GM18507 (cell line): ENCODE data around the gene PNMA6F.
A peak's percentile ranks its signal among the peaks of the same experiment; 100 is the strongest.

Experiments
- DNase-seq: peaks from one replicate; pipeline ENCODE4 v3.0.0; 2011; ENCODE audit warnings: low read depth; ENCODE audit not compliant: insufficient read length; ENCODE audit errors: extremely low spot score
- FAIRE-seq: peaks from 2 replicates; lab custom pipeline; 2011; peaks lifted over from hg19 to GRCh38; lab: Jason Lieb, UNC

Gene PNMA6F

DNA sequence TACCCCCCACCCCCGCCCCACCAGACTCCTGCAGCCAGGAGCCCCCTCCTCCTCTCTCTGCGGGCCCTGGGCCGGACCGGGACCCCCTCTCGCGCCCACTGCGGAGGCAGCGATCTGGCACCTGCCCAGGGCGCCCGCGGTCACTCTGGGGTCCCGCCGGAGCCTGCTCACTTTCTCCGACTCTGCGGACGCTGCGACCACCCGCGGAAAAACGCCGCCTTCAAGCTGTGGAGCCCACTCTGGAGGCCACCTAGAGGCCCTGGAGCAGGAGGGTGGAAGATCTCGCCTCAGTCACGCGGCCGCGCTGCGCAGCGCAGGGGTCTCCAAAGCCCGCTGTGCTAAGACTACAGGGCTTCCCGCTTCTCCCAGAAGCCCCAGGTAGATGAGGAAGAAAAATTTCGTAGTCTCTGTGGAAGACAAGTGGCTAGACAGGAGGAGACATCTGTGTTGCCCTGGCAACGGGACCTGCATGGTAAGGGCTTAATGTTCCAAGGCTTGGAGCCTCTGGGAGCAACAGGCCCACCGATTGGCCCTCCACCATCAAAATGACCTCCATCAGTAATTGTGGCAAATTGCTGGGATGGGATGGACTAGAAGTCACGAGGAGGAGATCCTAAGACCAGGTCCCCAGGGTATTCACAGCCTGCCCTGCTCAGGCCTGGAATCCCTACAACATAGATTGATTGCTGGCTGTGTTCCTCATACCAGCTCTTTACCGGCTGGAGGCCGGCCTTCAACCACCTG lies at the start of gene PNMA6F:
Gene PNMA6F, minus strand, starts transcription at position 387 of the 744 bp plus-strand sequence. CDS start 1,093 bp downstream, outside the sequence.
- no peak for DNase-seq
- FAIRE-seq = no peak

DNA sequence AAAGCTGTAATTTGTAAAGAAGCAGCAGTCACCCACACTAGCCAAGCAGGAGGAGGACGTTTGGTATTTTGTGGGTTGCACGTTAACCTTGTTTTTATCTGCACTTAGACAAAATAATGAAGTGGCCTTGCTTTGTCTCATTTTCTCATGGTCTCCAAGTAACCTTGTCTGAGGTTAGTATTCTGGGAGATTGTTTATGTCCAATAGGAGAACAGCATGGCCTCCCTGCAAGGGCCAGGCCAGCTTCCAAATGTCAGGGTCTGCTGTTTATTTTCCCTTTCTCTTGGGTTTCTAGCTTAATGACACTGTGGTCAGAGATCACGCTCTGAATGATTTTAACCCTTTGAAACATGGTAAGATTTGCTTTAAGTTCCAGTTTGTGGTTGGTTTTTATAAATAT lies 49.7 kb upstream of the PNMA6F start:
- DNase-seq (no peak), FAIRE-seq (peak; percentile 66)

DNA sequence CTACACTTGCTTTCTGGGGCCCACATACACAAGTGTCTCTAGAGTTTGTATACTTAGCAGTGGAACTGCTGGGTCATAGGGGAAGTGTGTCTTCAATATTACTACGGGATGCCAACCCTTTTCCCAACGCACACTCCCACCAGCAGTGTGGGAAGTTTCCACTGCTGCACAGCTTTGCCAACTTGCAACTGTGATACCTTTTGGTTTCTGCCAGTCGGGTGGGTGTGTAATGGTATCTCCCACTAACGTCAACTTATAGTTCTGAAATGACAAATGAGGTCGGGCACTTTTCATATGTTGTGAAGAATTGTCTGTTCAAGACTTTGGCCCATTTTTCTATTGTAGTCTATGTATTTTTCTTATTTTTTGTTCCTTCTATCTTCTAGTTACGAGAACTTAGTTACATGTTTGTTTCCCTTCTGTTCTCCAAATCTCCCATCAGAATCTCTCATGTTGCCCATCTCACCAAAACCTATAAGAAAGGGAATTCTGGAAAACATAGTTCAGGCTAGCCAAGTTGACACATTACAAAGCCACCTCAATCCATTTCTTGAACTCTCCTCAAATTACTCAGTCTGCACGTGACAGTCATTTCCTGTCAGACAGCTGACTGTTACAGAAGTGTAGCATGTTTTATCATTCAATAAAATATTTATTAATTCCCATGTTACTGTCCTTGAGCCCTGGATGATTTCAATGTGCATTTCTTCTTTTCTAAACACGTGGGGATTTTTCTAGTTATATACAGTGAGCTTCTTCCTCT lies 48.9 kb upstream of the PNMA6F start:
- FAIRE-seq = peak; percentile 54

DNA sequence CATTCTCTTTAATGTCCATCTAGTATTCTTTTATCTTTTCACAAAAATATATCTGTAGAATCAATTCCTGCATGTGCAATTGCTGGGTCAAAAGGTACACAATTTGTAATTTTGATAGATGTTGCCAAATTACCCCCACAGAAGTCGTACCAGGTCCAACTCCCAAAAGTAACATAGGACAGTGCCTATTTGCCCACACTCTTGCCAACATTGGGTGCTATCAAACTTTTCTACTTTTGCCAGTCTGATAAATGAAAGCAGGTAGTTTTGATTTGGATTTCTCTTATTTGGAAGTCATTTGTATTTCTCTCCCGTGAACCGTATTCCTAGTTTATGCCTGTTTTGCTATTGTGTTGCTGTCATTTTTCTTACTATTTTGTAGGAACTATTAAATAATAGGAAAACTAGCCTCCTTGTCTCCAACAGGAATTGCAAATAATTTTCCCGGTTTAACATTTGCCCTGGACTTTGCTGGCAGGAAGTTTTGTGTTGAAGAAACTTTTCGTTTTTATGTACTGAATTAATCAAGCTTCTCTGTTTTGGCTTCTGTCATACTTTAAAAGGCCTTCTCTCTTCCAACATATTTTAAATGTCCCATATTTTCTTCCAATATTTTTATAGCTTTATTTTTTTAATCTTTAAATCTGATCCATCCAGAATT lies 45.4 kb upstream of the PNMA6F start:
- DNase-seq = no peak
- no peak for FAIRE-seq

More for the DNA sequence above, 48.9 kb upstream of the PNMA6F start:
- no peak for DNase-seq

DNA sequence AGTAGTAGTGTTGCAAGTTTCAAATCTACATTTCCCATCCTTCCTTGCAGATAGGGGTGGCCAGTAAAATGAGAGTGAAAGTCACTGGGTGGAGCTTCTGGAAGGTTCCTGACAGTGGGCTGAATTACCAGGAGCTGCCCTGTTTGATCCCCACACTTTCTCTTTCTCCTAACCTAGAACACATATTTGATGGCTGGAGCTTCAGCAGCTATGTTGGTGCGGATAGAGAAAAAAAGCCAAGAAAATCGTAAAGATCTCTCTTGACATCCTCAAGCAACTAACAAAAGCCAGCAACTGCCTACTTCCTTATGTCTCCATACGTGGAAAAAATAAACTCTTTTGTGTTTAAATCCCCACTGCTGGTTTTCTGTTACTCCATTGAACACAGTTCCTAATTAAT lies 44.6 kb upstream of the PNMA6F start:
- no peak for FAIRE-seq

DNA sequence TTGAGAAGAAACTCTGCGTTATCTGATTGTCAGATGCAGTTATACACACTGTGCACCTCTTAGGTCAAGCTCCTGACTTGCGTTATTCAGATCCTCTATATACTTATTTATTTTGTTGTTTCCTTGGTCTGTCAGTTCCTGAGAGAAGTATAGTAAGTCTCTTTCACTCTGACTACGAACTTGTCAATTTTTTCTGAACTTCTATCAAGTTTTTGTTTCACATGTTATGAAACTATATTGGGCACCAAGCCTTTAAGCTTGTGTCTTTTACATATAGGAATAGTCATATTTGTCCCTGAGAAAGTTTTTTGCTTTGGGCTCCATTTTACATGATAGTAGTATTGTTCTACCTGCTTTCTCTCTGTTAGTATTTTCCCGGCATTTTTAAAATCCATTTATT lies 44.1 kb upstream of the PNMA6F start:
- DNase-seq = no peak
- FAIRE-seq = peak; percentile 59

More for the DNA sequence above, 44.6 kb upstream of the PNMA6F start:
- DNase-seq = no peak

DNA sequence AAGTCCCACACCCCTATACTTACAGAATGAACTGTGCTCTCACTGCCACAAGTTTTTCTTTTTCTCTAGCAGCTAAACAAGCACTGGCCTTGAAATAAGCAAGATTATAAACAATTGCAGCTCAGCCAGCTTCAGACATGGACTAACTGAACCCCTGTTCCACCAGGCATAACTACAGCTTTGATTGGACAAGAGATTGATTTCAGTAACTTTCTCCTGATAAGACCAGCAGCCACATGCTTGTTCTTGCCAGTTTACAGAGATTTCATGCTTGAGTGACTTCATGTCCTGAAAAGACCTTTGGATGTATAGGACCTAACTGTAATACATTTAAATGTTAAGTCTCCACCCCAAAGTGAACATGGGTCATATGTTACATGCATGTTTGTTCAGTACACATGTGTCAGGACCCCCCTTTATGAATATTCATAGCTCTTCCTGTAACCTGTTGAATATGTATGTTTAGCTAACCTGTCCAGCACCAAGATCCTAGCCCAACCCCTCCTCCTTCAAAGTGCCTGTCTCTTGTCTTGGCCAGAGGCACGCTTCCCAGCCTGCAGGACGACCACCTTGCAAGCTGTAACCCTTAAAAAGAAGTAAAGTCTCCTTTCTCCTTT lies 40.3 kb upstream of the PNMA6F start:
- no peak for FAIRE-seq
- no peak for DNase-seq

- no peak for FAIRE-seq
Observed at GRCh38 chrX:153357877-153358276, 36.3 kb upstream of the PNMA6F start.

DNA sequence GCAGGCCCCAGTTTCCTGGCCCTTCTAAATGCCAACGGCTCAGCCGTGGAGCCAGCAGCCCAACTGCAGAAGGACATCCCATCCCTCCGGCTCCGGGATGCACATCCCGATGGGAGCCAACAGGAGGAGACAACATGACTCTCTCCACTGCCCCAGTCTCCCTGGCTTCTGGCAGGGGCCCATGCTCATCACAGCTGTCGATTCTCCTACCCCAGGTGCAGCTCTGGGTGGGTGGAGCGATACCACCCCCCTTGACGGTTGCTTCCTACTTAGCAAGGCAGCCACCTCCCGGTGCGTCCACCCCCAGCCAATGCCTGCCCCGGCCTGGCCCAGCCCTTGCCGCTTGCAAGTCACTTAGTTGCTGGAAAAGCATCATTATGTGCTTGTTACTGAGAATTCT lies 31.8 kb upstream of the PNMA6F start:
- DNase-seq (no peak), FAIRE-seq (no peak)

More at GRCh38 chrX:153357877-153358276, 36.3 kb upstream of the PNMA6F start:
- no peak for DNase-seq

DNA sequence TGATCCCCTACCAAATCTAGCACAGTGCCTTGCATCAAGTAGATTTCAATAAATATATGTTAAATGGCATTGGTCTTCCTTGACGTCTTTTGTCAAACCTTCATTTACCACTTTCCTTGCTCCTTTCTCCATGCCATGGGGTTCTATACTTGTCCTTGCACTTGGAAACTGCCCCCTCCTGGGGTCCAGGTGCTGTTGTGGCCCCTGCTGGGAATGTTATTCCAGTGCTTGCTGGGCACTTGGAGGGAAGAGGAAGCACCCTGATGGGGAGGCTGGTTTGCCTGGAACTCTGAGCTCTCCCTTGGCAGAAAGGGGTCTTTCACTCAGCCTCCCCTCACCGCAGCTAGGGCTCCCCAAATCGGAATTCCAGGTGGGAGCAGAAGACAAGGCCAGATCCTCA lies 31.3 kb upstream of the PNMA6F start:
- FAIRE-seq (no peak), DNase-seq (no peak)

- no peak for DNase-seq
- FAIRE-seq = no peak
Observed at GRCh38 chrX:153351981-153352380, 30.4 kb upstream of the PNMA6F start.

DNA sequence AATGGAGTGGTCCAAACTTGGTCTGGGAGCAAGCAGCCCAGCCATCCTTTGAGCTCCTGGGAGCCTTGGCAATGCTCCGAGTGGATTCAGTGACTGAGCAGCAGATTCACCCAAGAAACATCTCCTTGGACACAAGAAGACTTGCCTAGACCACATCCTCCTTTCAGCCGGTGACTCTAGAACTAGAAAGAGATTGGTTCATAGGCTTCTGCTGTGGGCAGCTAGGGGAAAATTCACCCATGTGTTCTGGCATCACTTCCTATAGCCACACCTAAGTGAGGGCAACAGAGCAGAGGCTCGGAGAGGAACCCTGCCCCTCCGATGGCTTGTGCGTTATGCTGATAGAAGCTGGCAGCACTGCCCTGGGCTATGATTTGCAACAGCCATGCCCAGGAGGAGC lies 28.4 kb upstream of the PNMA6F start:
- DNase-seq = no peak
- no peak for FAIRE-seq

DNA sequence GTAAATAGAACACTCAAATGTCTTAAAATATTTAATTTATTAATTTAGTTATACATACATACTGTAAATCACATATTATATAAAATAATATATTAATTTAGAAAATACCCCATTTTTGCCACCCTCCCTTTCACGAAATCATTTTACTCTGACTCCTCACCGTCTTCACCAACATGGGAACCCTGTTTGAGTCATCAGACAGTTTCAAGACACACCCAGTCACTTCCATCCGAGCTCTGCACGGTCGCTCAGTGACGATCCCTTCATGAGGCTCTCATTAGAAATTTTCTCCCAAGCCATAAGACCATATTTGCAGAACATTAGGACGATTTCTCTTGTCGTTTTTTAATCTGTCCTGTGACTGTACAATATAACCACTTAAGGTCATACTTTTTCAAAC lies 26.9 kb upstream of the PNMA6F start:
- FAIRE-seq (no peak), DNase-seq (no peak)

GRCh38 chrX:153347530-153347929 lies 26.0 kb upstream of the PNMA6F start:
- no peak for DNase-seq
- no peak for FAIRE-seq

DNA sequence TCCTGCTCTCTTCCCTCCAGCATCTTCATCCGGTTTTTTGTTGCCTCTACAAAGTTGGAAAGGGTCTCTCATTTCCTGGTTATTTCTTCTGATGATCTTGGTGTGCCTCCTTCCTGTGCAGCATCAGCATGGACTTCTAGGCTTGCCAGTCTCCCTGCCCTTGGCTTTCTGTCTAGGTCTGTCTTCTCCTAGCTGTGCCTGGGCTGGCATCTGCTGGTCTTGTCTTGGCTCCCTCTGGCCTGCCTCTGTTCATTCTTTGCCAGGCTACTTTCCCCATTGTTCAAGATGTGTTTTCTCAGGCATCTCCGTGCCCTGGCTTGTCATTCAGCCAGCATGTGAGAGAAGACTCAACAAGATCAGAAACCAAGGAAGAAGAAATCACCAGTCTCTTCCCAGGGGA lies 22.1 kb upstream of the PNMA6F start:
- no peak for FAIRE-seq
- DNase-seq = no peak

DNA sequence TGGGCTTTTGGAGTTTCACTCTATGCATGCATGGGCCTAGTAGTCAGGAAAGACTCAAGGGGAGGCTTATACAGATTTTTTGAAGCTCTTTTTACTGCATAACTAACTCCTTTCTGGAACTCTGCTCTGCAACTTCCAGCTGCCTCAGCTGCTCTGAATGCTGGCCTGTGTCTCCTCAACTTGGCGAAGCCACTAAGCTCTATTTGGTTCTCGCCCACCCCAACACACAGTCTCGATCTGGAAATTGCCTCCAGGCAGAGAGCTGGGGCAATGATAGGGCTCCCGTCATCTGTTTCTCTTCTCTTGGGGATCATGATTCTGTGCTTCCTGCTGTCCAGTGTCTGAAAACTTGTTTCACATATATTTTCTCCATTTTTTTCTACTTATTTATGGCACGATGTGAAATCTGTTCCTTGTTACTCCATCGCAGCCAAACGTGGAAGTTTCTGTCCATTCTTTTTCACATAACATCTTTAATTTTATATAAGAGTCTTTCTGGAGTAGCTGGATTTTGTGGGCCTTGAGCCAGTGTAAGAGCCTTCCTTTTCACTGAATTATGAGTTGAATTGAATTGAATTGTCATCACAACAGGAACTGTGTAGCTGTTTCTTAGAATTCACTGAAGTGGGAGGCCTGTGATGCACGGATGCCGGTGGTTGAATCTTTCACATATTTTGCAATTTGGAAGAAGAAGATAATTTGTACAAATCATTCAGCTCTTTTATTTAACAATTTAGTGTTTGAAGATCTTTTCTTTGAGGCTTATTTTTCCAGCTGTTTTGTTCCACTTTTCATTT lies 21.4 kb upstream of the PNMA6F start:
- no peak for FAIRE-seq
- DNase-seq = no peak

- DNase-seq = no peak
- FAIRE-seq = no peak
Observed at GRCh38 chrX:153340111-153340510, 18.5 kb upstream of the PNMA6F start.

- DNase-seq (no peak), FAIRE-seq (no peak)
Observed at GRCh38 chrX:153339662-153340061, 18.1 kb upstream of the PNMA6F start.

- DNase-seq = no peak
- FAIRE-seq = no peak
Observed at GRCh38 chrX:153338836-153339235, 17.3 kb upstream of the PNMA6F start.
